Stimulated activated CD8-positive, alpha-beta memory T cell treated with anti-CD3 and anti-CD28 coated beads, Interleukin-2, amount 100 ng/mL, for 1 hour (primary cell): Measurements from ENCODE around the gene DGCR6.
"Not testable (repeated sequence)": the region's sequence is repeated elsewhere in the genome, so short reads cannot be mapped to it uniquely, and the experiment has no call there.

Source experiments
- DNase-seq, 2 donors: peaks; one replicate each; pipeline ENCODE4 v3.0.0-alpha.2; 2020; ENCODE audit warnings: low read depth in 2 of 2

The DGCR6 gene

GRCh38 chr22:18905540-18906409 is at the start of gene DGCR6:
TSS of gene DGCR6 (plus strand) at chr22:18906320. CDS start at chr22:18906375, 55 bp downstream.
- DNase-seq, result no peak

GRCh38 chr22:18859314-18859713 is 46.8 kb upstream of the DGCR6 start:
- not testable (repeated sequence) for DNase-seq

GRCh38 chr22:18881260-18881659 is 24.9 kb upstream of the DGCR6 start:
- peak; percentile 49 to 50 for DNase-seq

GRCh38 chr22:18884465-18884864 is 21.7 kb upstream of the DGCR6 start:
- DNase-seq, result not testable (repeated sequence)

- no peak for DNase-seq
Measured at GRCh38 chr22:18888115-18888514, 18.0 kb upstream of the DGCR6 start.

GRCh38 chr22:18890510-18891192 is 15.5 kb upstream of the DGCR6 start:
- not testable (repeated sequence) for DNase-seq

- DNase-seq, result not testable (repeated sequence)
Measured at GRCh38 chr22:18893775-18894174, 12.3 kb upstream of the DGCR6 start.

- not testable (repeated sequence) for DNase-seq
Measured at GRCh38 chr22:18896037-18896657, 10.0 kb upstream of the DGCR6 start.

- not testable (repeated sequence) for DNase-seq
Measured at GRCh38 chr22:18906410-18906745, 258 bp downstream of the DGCR6 start.

GRCh38 chr22:18906896-18907295 is 776 bp downstream of the DGCR6 start:
- no peak for DNase-seq

- no peak for DNase-seq
Measured at GRCh38 chr22:18909556-18909955, 3.4 kb downstream of the DGCR6 start.

- DNase-seq, result not testable (repeated sequence)
Measured at GRCh38 chr22:18911535-18911934, 5.4 kb downstream of the DGCR6 start.

GRCh38 chr22:18912264-18912946 is 6.3 kb downstream of the DGCR6 start:
- DNase-seq, result not testable (repeated sequence)

- DNase-seq, result not testable (repeated sequence)
Measured at GRCh38 chr22:18914558-18914957, 8.4 kb downstream of the DGCR6 start.

- DNase-seq, result not testable (repeated sequence)
Measured at GRCh38 chr22:18915550-18915949, 9.4 kb downstream of the DGCR6 start.

- DNase-seq, result not testable (repeated sequence)
Measured at GRCh38 chr22:18917818-18918217, 11.7 kb downstream of the DGCR6 start.

GRCh38 chr22:18920257-18920902 is 14.3 kb downstream of the DGCR6 start:
- DNase-seq, result not testable (repeated sequence)

- no peak for DNase-seq
Measured at GRCh38 chr22:18925368-18926064, 19.4 kb downstream of the DGCR6 start.

GRCh38 chr22:18927020-18927419 is 20.9 kb downstream of the DGCR6 start:
- no peak for DNase-seq

GRCh38 chr22:18927573-18927972 is 21.5 kb downstream of the DGCR6 start:
- no peak for DNase-seq

GRCh38 chr22:18929459-18929858 is 23.3 kb downstream of the DGCR6 start:
- no peak for DNase-seq
